WTC11 (cell line): ENCODE data around the gene KEL. TPM values are rescaled to one million over a fixed set of nuclear protein-coding genes. Genes with fewer than 3 reads are reported as not detected.

ENCODE experiments used
- ATAC-seq: fragments of 200-7000 bp; cut with Tn5 transposase; 2 replicates; pipeline ENCODE4 v1.10.0; 2021; ENCODE audit warnings: mild to moderate bottlenecking, moderate library complexity
- CTCF ChIA-PET: fragments of 300-600 bp; sonication (Branson Sonifier 250); formaldehyde crosslinking; loops from one replicate; lab custom pipeline; 2021; ENCODE audit warnings: antibody characterized with exemption; lab: Charles Lee
- POLR2A ChIA-PET: fragments of 350-600 bp; sonication (Branson Sonifier 250); formaldehyde crosslinking; loops from one replicate; lab custom pipeline; 2021; ENCODE audit warnings: antibody characterized with exemption; lab: Charles Lee
- DNase-seq: peaks from one replicate; pipeline ENCODE4 v3.0.0; 2021; ENCODE audit warnings: low spot score
- H3K27ac Mint-ChIP-seq: 2 replicates; pipeline ENCODE4 v1.8.0; 2021; ENCODE audit warnings: mixed read lengths
- H3K27me3 Mint-ChIP-seq: 2 replicates; pipeline ENCODE4 v1.8.0; 2021; ENCODE audit warnings: low read depth, mild to moderate bottlenecking, moderate library complexity, mixed read lengths
- H3K36me3 Mint-ChIP-seq: 2 replicates; pipeline ENCODE4 v1.8.0; 2021; ENCODE audit warnings: mixed read lengths
- H3K4me1 Mint-ChIP-seq: 2 replicates; pipeline ENCODE4 v1.8.0; 2022; ENCODE audit warnings: mixed read lengths
- H3K4me3 Mint-ChIP-seq: 2 replicates; pipeline ENCODE4 v1.8.0; 2021; ENCODE audit warnings: mild to moderate bottlenecking, moderate library complexity, mixed read lengths
- H3K9me3 Mint-ChIP-seq: 2 replicates; pipeline ENCODE4 v1.8.0; 2021; ENCODE audit warnings: mixed read lengths
- E2F4 ChIP-seq: sonication (generic); formaldehyde crosslinking; IDR thresholded peaks from 2 replicates; pipeline ENCODE4 v1.8.1; 2022; ENCODE audit warnings: low read depth, mild to moderate bottlenecking, moderate library complexity, missing genetic modification reagents, borderline replicate concordance
- MLX ChIP-seq: sonication (generic); formaldehyde crosslinking; IDR thresholded peaks from 2 replicates; pipeline ENCODE4 v1.8.1; 2023; ENCODE audit warnings: mild to moderate bottlenecking, missing genetic modification reagents, moderate library complexity
- MYBL2 ChIP-seq: sonication (generic); formaldehyde crosslinking; IDR thresholded peaks from 2 replicates; pipeline ENCODE4 v1.8.1; 2023; ENCODE audit warnings: mild to moderate bottlenecking, moderate library complexity, missing genetic modification reagents
- NR2C2 ChIP-seq: sonication (generic); formaldehyde crosslinking; IDR thresholded peaks from 2 replicates; pipeline ENCODE4 v1.8.0; 2022; ENCODE audit warnings: mild to moderate bottlenecking, missing genetic modification reagents
- NR3C1 ChIP-seq: sonication (generic); formaldehyde crosslinking; conservative IDR thresholded peaks from 2 replicates; pipeline ENCODE4 v1.8.1; 2023; ENCODE audit warnings: low read depth, mild to moderate bottlenecking, missing genetic modification reagents
- OVOL2 ChIP-seq: fragments of 250-450 bp; sonication (Bioruptor Pico); IDR thresholded peaks from 2 replicates; pipeline ENCODE4 v1.9.0; 2021; ENCODE audit warnings: mild to moderate bottlenecking, borderline replicate concordance
- PREB ChIP-seq: sonication (generic); formaldehyde crosslinking; IDR thresholded peaks from 2 replicates; pipeline ENCODE4 v1.8.1; 2022; ENCODE audit warnings: mild to moderate bottlenecking, missing genetic modification reagents, moderate library complexity, borderline replicate concordance
- PRRX2 ChIP-seq: fragments of 250-450 bp; sonication (Bioruptor Pico); IDR thresholded peaks from 2 replicates; pipeline ENCODE4 v1.8.0; 2021; ENCODE audit warnings: mild to moderate bottlenecking
- TCF7 ChIP-seq: sonication (generic); formaldehyde crosslinking; IDR thresholded peaks from 2 replicates; pipeline ENCODE4 v1.8.0; 2022; ENCODE audit warnings: mild to moderate bottlenecking, low read depth, missing genetic modification reagents, moderate library complexity
- ZNF232 ChIP-seq: sonication (generic); formaldehyde crosslinking; IDR thresholded peaks from 2 replicates; pipeline ENCODE4 v1.8.0; 2022; ENCODE audit warnings: mild to moderate bottlenecking, missing genetic modification reagents
- ZNF263 ChIP-seq: sonication (generic); formaldehyde crosslinking; IDR thresholded peaks from 2 replicates; pipeline ENCODE4 v1.8.1; 2022; ENCODE audit warnings: low read depth, mild to moderate bottlenecking, moderate library complexity, missing genetic modification reagents
- ZNF281 ChIP-seq: sonication (generic); formaldehyde crosslinking; IDR thresholded peaks from 2 replicates; pipeline ENCODE4 v1.8.0; 2023; ENCODE audit warnings: mild to moderate bottlenecking, missing genetic modification reagents
- ZNF317 ChIP-seq: sonication (generic); formaldehyde crosslinking; IDR thresholded peaks from 2 replicates; pipeline ENCODE4 v1.8.1; 2023; ENCODE audit warnings: low read depth, mild to moderate bottlenecking, moderate library complexity, missing genetic modification reagents, borderline replicate concordance
- total RNA-seq: library from RNA; stranded (reverse); gene quantifications from 3 replicates; pipeline ENCODE4 v1.2.3, GENCODE V29; 2021
- TF ChIP-seq, protein P1 (sequence below): sonication (generic); formaldehyde crosslinking; IDR thresholded peaks from 2 replicates; pipeline ENCODE4 v1.8.1; 2022; ENCODE audit warnings: missing genetic modification reagents, borderline replicate concordance
- TF ChIP-seq, protein P2 (sequence below): sonication (generic); formaldehyde crosslinking; IDR thresholded peaks from 2 replicates; pipeline ENCODE4 v1.8.0; 2023; ENCODE audit warnings: missing genetic modification reagents
- TF ChIP-seq, protein P3 (sequence below): sonication (generic); formaldehyde crosslinking; conservative IDR thresholded peaks from 2 replicates; pipeline ENCODE4 v1.8.1; 2022; ENCODE audit warnings: mild to moderate bottlenecking, missing genetic modification reagents

KEL gene
- total RNA-seq, 1 experiment from 2014 or later: 0.87 TPM

DNA sequence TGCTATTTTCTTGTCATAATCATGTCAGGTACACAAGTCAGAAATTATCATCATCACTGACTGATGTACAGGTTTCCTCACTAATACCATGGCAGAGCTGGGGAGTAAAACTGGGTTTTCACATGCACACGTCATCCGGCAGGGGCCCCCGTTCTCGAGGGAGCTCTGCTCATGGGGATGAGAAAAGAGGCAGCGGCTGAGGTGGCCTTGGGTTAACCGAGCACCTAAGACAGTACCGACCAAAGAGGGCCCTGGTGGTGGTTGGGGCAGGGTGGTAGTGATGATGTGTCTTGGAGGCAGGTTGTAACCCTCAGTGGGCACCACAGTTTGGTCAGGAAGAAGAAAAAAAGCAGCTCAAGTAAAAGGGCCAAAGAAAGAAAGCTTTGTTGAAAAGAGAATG is 64.5 kb downstream of the KEL start (continued):
- TF ChIP-seq, protein P1, sequence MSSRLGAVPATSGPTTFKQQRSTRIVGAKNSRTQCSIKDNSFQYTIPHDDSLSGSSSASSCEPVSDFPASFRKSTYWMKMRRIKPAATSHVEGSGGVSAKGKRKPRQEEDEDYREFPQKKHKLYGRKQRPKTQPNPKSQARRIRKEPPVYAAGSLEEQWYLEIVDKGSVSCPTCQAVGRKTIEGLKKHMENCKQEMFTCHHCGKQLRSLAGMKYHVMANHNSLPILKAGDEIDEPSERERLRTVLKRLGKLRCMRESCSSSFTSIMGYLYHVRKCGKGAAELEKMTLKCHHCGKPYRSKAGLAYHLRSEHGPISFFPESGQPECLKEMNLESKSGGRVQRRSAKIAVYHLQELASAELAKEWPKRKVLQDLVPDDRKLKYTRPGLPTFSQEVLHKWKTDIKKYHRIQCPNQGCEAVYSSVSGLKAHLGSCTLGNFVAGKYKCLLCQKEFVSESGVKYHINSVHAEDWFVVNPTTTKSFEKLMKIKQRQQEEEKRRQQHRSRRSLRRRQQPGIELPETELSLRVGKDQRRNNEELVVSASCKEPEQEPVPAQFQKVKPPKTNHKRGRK (CRISPR knock-in tag): no peak
- TF ChIP-seq, protein P2, sequence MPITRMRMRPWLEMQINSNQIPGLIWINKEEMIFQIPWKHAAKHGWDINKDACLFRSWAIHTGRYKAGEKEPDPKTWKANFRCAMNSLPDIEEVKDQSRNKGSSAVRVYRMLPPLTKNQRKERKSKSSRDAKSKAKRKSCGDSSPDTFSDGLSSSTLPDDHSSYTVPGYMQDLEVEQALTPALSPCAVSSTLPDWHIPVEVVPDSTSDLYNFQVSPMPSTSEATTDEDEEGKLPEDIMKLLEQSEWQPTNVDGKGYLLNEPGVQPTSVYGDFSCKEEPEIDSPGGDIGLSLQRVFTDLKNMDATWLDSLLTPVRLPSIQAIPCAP (CRISPR knock-in tag): no peak
- TF ChIP-seq E2F4 (CRISPR knock-in tag): no peak
- no peak for TF ChIP-seq ZNF281 (CRISPR knock-in tag)
- TF ChIP-seq PRRX2 (CRISPR knock-in tag): no peak
- TF ChIP-seq TCF7 (CRISPR knock-in tag): no peak
- TF ChIP-seq MYBL2 (CRISPR knock-in tag): no peak
- TF ChIP-seq NR3C1 (CRISPR knock-in tag): no peak
- no peak for TF ChIP-seq OVOL2

GRCh38 chr7:142896741-142897379 is 65.3 kb downstream of the KEL start:
- H3K27me3 Mint-ChIP-seq: peaks cover 5% of the 10 kb centered on the region; the same call in 1 of the 2 replicates
- no peak for ATAC-seq
- CTCF ChIA-PET: interaction anchor here (1.0 to 1.9 kb wide), 3 partner anchors 14 to 105 kb away, joined by 3 to 8 read pairs (median 3); no protein-coding TSS in a partner anchor

More at GRCh38 chr7:142896741-142897379, 65.3 kb downstream of the KEL start:
- TF ChIP-seq ZNF232 (no peak), PREB (CRISPR knock-in tag) (no peak), NR2C2 (no peak), MLX (CRISPR knock-in tag) (no peak), ZNF317 (CRISPR knock-in tag) (no peak), ZNF263 (CRISPR knock-in tag) (no peak), NR3C1 (CRISPR knock-in tag) (no peak)
- TF ChIP-seq, protein P3, sequence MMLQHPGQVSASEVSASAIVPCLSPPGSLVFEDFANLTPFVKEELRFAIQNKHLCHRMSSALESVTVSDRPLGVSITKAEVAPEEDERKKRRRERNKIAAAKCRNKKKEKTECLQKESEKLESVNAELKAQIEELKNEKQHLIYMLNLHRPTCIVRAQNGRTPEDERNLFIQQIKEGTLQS: no peak
- H3K4me3 Mint-ChIP-seq: no peak overlapping the region
- peaks cover 7% of the 10 kb centered on the region; the same call in 1 of the 2 replicates for H3K9me3 Mint-ChIP-seq
- peaks cover 13% of the 10 kb centered on the region for H3K4me1 Mint-ChIP-seq
- H3K27ac Mint-ChIP-seq: no peak overlapping the region
- POLR2A ChIA-PET: no interaction called here
- DNase-seq: no peak
- H3K36me3 Mint-ChIP-seq: no peaks in the 10 kb centered on the region; the same call in 1 of the 2 replicates
